Measurements from ENCODE around the gene PHOX2A.

PHOX2A gene

GRCh38 chr11:72235351-72236057 is 8.5 kb downstream of the PHOX2A start:
- in situ Hi-C loops (cut with MboI; ENCODE audit: low sequenced_read_pairs), result no loop called here

GRCh38 chr11:72234920-72235319 is 9.1 kb downstream of the PHOX2A start:
- in situ Hi-C loops (cut with MboI; ENCODE audit: low sequenced_read_pairs), result no loop called here

- in situ Hi-C loops (cut with MboI; ENCODE audit: low sequenced_read_pairs), result no loop called here
Measured at GRCh38 chr11:72234514-72234830, 9.5 kb downstream of the PHOX2A start.

- in situ Hi-C loops (cut with MboI; ENCODE audit: low sequenced_read_pairs), result no loop called here
Measured at GRCh38 chr11:72233773-72234513, 10.0 kb downstream of the PHOX2A start.

- in situ Hi-C loops (cut with MboI; ENCODE audit: low sequenced_read_pairs), result no loop called here
Measured at GRCh38 chr11:72233056-72233772, 10.8 kb downstream of the PHOX2A start.

- in situ Hi-C loops (cut with MboI; ENCODE audit: low sequenced_read_pairs), result no loop called here
Measured at GRCh38 chr11:72232260-72233055, 11.5 kb downstream of the PHOX2A start.

GRCh38 chr11:72231396-72232259 is 12.3 kb downstream of the PHOX2A start:
- in situ Hi-C loops (cut with MboI; ENCODE audit: low sequenced_read_pairs), result no loop called here

GRCh38 chr11:72230764-72231365 is 13.1 kb downstream of the PHOX2A start:
- in situ Hi-C loops (cut with MboI; ENCODE audit: low sequenced_read_pairs), result no loop called here

- in situ Hi-C loops (cut with MboI; ENCODE audit: low sequenced_read_pairs), result no loop called here
Measured at GRCh38 chr11:72229925-72230763, 13.8 kb downstream of the PHOX2A start.

GRCh38 chr11:72229336-72229924 is 14.5 kb downstream of the PHOX2A start:
- in situ Hi-C loops (cut with MboI; ENCODE audit: low sequenced_read_pairs), result no loop called here

- in situ Hi-C loops (cut with MboI; ENCODE audit: low sequenced_read_pairs), result no loop called here
Measured at GRCh38 chr11:72228844-72229231, 15.1 kb downstream of the PHOX2A start.

- in situ Hi-C loops (cut with MboI; ENCODE audit: low sequenced_read_pairs), result no loop called here
Measured at GRCh38 chr11:72228229-72228843, 15.6 kb downstream of the PHOX2A start.

- in situ Hi-C loops (cut with MboI; ENCODE audit: low sequenced_read_pairs), result no loop called here
Measured at GRCh38 chr11:72227316-72228228, 16.4 kb downstream of the PHOX2A start.

GRCh38 chr11:72226701-72227100 is 17.3 kb downstream of the PHOX2A start:
- in situ Hi-C loops (cut with MboI; ENCODE audit: low sequenced_read_pairs), result no loop called here

GRCh38 chr11:72225411-72225951 is 18.5 kb downstream of the PHOX2A start:
- in situ Hi-C loops (cut with MboI; ENCODE audit: low sequenced_read_pairs), result no loop called here

- in situ Hi-C loops (cut with MboI; ENCODE audit: low sequenced_read_pairs), result no loop called here
Measured at GRCh38 chr11:72224564-72225410, 19.2 kb downstream of the PHOX2A start, which contains the start of gene INPPL1. TSS of gene INPPL1 (plus strand) at chr11:72224767. CDS start at chr11:72224985, 218 bp downstream.
